ENCODE measurements around the gene KIAA0930. TPM values are rescaled to one million over a fixed set of nuclear protein-coding genes. Genes with fewer than 3 reads are reported as not detected.
A peak's percentile ranks its signal among the peaks of the same experiment; 100 is the strongest.
"Not testable (repeated sequence)": the region's sequence is repeated elsewhere in the genome, so short reads cannot be mapped to it uniquely, and the experiment has no call there.

Gene KIAA0930
- total RNA-seq, 1 donor from 2014 or later: 55.4 TPM

- DNase-seq (ENCODE audit: low read depth): no peak
These were observed 22.3 kb upstream of the KIAA0930 start for GRCh38 chr22:45262931-45263462.

DNA sequence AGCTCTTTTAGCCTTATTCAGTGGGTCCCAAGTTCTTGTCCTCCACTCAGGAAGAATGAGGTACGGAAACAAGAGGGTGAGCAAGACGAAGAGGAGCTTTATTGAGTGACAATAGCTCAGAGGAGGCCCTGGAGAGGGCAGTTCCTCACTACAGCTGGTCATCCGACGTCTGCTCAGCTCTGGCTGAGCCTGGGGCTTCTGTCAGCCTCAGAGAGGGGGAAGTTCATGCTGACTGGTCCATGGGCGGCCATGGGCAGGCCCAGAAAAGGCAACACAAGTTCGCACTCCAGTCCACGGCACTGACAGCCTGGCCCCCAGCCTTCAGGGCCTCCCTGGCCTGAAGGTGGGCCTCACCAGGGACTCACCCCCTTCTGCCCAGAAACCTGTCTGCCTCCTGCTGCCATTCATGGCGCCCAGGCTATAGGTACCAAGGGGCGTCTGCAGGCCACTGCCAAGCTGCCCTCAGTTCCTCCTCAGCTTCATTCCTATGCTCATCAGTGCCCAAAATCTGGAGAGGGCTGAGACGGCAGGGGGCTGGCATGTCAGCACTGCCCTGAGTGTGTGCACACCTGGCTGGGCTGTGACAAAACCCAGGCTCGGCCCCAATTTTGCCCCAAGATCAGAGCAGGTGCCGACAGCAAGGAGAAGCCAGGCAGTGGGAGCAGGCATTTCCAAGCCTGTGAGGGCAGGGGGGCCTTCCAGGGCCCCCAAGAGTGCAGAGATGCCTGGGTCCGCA, 21.7 kb upstream of the KIAA0930 start:
- no peak for DNase-seq (ENCODE audit: low read depth)

DNA sequence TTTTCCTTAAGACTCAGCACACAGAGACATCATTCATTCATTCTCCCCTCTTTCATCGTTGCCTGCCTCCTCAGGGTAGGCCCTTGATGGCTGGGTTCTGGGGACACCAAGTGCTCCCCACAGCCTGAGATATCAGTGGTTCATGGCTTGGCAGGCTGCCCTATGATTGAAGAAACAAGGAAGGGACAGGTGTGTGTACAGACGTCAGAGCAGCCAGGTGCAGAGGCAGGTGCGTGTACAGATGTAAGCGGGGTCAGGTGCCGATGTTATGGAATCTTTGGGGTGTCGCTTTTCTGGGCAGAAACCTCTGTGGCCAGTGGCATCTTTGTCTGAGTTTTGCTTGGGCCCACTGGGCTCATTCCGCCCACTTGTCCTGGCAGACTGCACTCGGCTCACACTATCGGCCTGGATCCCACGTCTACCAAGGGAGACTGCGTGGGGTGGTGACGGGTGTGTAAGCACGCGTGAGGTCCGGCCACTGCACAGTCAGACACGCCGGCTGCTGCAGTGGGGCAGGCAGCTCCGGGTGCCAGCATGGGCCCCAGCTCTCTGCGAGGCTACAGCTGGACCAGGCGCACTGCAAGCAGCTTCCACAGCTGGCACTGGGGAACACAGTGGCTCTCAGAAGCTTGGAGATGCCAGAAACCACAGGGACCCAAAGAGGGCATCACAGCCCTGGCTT, 20.9 kb upstream of the KIAA0930 start:
- no peak for DNase-seq (ENCODE audit: low read depth)

GRCh38 chr22:45260395-45260759, 19.7 kb upstream of the KIAA0930 start:
- not testable (repeated sequence) for DNase-seq (ENCODE audit: low read depth)

- no peak for DNase-seq (ENCODE audit: low read depth)
These were observed 19.2 kb upstream of the KIAA0930 start for GRCh38 chr22:45259754-45260394.

DNA sequence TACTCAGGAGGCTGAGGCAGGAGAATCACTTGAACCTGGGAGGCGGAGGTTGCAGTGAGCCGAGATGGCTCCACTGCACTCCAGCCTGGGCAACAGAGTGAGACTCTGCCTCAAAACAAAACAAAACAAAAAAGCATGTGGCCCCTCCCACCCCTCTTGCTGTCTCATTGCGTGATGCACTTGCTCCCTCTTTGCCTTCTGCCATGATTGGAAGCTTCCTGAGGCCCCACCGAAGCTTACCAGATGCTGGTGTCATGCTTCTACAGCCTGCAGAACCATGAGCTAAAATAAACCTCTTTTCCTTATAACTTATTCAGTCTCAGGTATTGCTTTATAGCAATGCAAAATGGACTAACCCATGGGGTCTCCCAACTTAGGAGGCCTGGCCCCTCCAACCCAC, 17.2 kb upstream of the KIAA0930 start:
- not testable (repeated sequence) for DNase-seq (ENCODE audit: low read depth)

DNA sequence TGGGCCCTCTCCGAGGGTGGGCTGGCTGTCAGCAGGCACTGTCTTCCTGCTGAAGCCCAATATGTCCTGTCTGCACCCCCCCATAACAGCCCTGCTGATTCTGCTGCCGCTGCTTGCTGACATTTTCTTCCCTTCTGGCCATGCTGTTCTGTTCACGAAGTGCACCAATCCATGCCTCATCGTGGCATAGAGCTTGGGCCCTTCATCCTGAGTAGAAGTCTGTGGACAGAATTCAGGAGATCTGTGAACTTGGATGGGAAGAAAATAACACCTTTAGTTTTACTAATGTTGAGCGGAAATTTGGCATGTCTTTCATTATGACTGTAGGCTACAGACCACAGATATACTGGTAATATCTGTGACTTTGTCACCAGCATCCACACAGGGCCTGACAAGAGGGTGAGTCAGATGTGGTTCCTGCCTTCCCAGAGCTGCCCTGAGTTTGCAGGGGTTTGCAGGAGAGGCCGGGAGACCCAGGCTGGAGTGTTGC, 14.1 kb upstream of the KIAA0930 start:
- no peak for DNase-seq (ENCODE audit: low read depth)

DNA sequence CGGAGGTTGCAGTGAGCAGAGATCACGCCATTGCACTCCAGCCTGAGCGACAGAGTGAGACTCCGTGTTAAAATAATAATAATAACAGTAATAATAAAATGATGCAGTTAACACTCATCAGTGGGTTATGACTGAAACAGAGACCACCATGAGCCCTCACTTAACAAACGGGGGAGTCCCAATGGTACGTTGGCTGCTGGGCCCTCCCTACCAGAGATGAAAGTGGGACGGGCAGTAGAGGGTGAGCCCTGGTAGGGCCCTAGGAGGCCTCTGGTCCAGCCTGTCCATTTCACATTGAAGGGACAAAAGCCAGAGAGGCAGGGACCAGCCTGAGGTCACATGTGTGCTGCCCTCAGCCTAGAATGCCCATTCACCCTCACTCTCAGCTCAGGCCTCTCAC, 13.7 kb upstream of the KIAA0930 start:
- no peak for DNase-seq (ENCODE audit: low read depth)

GRCh38 chr22:45253039-45253641, 12.4 kb upstream of the KIAA0930 start:
- no peak for DNase-seq (ENCODE audit: low read depth)

- DNase-seq (ENCODE audit: low read depth): no peak
These were observed 11.1 kb upstream of the KIAA0930 start for GRCh38 chr22:45251825-45252224.

DNA sequence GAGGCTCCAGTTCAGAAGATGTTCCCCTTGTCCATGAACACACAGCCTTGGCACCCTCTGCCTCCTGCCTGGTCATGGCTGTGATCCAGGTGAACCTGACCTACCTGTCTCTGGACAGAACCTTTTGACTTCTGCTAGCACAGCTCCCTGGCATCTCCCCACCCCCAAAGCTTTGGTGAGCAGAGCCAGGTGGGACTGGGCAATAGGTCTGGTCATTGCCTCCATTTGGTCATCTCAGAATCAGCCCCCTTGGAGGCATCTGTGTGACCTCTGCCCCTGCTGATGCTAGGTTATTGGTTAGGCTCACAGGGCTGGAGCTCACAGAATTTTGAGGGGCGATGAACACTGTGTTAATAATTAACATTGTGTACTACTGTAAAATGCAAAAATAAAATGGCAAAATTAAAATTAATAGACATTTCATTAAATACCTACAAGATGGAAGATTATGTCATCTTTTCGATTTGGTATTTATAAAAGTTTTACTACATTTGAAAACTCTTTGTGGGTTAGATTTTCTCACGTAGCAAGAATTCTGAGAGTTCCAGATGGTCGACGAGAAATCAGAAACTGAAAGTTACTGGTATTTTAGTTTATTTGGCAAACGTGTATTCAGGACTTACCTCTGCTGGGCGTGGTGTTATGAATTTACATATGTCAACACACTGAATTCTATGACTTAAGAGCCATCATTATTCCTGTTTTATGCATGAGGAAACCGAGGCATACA, 8.3 kb upstream of the KIAA0930 start:
- no peak for DNase-seq (ENCODE audit: low read depth)

- peak; percentile 99 for DNase-seq (ENCODE audit: low read depth)
These were observed 5.6 kb upstream of the KIAA0930 start for GRCh38 chr22:45246060-45246985.

DNA sequence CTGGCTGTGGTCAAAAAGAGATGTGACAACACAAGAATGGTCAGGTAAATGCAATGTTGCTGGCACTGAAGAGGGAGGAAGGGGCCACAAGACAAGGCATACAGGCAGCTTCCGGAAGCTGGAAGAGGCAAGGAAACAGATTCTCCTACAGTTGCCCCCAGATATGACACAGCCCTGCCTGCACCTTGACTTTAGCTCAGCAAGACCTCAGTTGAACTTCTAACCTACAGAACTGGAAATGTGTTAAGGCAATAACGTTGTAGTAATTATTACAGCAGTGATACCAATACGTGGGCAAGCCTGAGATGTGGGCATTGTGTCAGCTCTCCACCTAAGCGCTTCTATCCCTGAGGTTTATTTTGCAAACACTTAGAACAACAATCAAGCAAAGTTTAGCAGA, 4.2 kb upstream of the KIAA0930 start:
- DNase-seq (ENCODE audit: low read depth): peak; percentile 28

GRCh38 chr22:45242778-45243191, 2.1 kb upstream of the KIAA0930 start:
- DNase-seq (ENCODE audit: low read depth): peak; percentile 52

- DNase-seq (ENCODE audit: low read depth): no peak
These were observed 437 bp downstream of the KIAA0930 start for GRCh38 chr22:45240104-45240809.

- no peak for DNase-seq (ENCODE audit: low read depth)
These were observed 1.0 kb downstream of the KIAA0930 start for GRCh38 chr22:45239681-45240051.

DNA sequence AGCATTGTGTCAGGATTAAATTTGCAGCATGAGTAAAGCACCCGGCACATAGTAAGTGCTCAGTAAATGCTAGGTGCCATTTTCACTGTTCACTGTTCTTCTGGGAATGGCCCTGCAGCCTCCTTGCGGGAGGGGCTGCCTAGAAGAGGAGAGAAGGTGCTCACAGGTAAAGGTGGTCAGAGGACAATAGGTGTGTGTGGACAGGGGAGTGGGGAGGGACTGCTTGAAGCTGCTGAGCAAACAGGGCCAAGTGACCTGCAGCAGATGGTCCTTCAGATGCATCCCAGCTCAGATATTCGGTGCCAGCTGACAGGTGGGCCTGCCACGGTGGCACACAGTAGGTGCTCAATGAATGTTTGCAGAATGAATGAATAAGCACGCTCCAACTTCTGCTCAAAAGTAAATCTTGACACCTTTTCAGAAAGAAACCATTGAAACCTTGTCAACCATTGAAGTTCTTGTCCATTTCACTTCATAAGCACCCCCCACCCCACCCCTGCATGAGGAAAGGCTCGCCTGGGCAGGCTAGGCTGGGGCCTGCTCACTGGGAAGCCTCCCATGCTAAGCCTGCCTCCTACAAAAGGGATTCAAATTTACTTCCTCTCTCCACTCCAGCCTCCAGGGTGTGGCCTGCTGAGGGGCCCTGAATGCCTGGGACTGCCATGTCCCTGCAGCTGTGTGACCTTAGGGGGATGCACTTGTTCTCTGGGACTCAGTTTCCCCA, 1.6 kb downstream of the KIAA0930 start:
- DNase-seq (ENCODE audit: low read depth): no peak

DNA sequence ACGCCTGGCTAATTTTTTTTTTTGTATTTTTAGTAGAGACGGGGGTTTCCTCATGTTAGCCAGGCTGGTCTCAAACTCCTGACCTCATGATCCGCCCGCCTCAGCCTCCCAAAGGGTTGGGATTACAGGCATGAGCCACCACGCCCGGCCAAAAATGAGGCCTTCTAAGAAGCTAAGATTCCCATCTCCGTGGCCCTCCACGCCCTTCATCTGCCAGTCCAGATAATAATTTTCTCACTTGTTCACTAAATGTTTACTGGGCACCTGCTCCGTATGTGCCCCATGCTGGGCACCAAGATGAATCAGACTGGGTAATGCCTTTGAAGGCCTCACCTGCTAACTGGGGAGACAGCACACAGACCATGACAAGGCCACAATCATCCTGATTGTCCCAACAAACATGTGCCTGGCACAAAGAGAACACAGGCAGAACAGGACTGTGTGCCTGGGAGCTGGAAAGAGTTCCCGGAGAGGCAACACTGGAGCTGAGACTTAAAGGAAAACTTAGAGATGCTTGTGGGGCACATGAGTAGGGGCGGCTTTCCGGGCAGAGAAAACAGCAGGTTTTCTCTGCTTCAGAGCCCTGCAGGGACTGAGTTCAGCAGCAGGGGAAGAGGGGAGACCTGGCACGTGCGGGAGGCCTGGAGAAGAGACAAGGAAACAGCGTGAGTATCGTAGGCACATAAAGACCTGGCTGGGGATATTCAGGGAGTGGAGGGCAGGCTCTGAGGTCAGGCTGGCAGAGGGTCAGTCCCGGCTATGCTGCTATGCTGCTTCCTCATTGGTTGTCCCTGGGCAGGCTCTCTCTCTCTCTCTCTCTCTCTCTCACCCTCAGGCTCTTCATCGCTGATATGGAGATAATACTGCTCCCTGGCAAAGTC, 2.4 kb downstream of the KIAA0930 start:
- DNase-seq (ENCODE audit: low read depth): no peak
